HG03103 (cell line): ENCODE results near the gene RAB3IL1.

Experiments used
- ATAC-seq: cut with Tn5 transposase; IDR thresholded peaks from one replicate; pipeline ENCODE4 v1.9.1; 2021; ENCODE audit warnings: low read depth; ENCODE audit not compliant: unreplicated experiment

The RAB3IL1 gene

DNA sequence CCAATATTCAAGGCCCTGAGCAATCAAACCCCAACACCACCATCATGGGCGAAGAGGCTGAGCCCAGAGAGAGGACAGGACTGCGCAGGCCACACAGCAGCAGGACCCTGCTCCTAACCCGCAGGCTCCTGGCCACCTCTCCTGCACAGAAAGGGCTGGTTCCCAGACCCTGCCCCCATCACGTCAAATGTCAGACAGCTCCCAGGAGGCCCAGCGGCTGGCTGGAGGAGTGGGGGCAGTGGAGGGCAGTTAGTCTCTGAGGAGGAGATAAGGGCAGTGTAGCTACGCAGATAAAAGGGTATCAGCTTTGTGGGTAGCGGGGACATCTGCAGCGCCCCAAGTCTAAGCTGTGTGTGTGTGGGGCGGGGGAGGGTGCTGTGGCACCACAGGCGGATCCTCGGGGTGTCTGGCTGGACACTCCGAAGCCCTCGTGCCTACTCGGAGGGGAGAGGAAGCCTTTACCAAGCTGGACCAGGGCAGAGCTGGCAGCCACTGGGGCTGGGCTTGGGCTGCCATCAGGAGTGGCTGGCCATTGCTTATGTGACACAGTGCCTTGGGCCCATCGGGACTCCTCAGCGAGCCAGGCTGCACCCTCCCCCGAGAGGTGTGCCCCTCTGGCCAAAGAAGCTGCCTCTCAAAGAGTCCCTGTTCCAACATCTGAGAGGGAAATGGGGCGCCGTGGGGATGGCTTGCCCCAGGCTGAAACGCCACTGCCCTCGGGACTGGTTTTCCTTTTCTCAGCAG is 47.5 kb downstream of the RAB3IL1 start:
- ATAC-seq: no peak

DNA sequence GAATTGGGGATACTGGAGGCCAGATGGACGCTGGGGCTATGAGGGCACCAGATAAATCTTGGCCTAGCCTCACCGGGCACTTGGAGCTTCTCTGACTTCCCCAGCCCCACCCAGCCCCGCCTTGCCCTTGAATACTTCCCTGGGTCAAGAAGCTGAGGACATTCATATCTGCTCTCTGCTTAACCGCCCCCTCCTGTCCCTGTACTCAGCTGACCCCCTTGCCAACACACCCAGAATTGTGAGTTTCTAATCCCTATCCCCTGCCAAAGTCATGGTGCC is 48.0 kb downstream of the RAB3IL1 start:
- ATAC-seq: no peak

- ATAC-seq: no peak
Measured at GRCh38 chr11:61868571-61869428, 48.6 kb downstream of the RAB3IL1 start.

- no peak for ATAC-seq
Measured at GRCh38 chr11:61866958-61867343, 50.4 kb downstream of the RAB3IL1 start.

- ATAC-seq: no peak
Measured at GRCh38 chr11:61866231-61866957, 51.0 kb downstream of the RAB3IL1 start.

GRCh38 chr11:61864814-61865775 is 52.3 kb downstream of the RAB3IL1 start:
- no peak for ATAC-seq

DNA sequence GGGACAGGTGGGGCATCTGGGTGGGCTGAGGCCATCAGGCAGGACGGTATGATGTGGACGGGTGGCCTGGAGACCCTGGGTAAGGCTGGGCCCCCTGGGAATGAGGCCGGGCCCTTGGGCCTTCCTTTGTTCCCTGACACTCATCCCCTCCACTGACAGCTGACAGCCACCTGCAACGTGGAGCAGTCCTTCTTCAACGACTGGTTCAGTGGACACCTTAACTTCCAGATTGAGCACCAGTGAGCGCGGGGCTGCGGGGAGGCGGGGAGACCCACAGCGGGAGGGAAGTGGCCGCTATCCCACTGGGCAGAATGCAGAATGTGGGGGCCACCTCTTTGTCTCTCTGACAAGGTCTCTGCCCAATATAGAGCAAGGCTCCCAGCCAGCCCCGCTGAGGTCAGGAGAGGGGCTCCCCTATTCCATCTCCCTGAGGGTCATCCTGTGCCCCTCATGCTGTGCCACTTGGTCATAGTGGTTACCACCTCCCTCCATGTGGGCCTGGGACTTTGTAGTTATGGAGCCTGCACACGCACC is 53.8 kb downstream of the RAB3IL1 start:
- no peak for ATAC-seq

- no peak for ATAC-seq
Measured at GRCh38 chr11:61862714-61863547, 54.4 kb downstream of the RAB3IL1 start.

DNA sequence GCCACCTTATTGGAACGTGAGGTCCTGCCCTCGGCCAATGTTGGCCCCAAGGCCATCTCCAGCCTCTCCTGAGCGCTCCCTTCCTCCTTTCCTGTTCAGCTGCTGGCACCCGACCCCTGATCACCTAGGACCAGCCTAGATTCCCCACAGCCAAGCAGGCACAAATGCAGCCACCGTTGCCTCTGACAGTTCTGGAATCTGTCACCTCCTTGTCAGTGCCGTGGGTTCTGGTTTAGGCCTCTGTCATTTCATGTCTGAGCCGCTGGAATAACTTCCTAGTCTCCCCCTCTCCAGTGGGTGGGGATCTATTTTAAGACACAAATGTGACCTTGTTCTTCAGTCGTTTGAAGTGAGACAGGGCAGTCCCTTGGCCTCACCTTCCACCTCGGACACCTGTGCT is 55.7 kb downstream of the RAB3IL1 start:
- ATAC-seq: no peak

DNA sequence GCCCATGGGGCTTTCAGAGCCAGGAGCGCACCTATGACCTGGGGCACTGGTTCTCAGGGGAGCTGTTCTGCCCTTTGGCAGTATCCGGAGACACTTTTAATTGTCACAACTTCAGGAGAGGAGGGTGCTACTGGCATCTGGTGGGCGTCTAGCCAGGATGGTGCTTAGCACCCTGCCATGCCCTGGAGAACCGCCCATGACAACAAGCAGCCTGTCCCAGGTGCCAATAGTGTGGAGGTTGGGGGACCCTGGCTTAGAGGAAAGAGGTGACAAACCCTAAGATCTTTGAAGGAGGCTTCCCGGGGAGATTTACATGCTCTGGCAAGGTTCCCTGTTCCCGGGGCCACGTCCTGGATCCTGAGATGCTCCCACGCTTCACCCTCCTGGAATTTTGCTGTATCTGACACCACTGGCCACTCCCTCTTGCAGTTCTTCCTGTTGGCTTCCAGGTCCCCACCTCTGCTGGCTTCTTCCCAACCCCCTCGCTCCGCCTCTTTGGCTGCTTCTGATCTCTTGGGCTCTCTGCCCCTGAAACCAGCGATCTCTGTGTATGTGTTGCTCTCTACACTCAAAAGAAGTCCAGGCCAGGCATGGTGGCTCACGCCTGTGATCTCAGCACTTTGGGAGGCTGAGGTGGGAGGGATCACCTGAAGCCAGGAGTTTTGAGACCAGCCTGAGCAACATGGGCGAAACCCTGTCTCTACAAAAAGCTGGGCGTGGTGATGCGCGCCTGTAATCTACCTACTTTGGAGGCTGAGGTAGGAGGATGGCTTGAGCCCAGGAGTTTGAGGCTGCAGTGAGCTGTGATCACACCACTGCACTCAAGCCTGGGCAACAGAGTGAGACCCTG is 57.1 kb downstream of the RAB3IL1 start:
- no peak for ATAC-seq

DNA sequence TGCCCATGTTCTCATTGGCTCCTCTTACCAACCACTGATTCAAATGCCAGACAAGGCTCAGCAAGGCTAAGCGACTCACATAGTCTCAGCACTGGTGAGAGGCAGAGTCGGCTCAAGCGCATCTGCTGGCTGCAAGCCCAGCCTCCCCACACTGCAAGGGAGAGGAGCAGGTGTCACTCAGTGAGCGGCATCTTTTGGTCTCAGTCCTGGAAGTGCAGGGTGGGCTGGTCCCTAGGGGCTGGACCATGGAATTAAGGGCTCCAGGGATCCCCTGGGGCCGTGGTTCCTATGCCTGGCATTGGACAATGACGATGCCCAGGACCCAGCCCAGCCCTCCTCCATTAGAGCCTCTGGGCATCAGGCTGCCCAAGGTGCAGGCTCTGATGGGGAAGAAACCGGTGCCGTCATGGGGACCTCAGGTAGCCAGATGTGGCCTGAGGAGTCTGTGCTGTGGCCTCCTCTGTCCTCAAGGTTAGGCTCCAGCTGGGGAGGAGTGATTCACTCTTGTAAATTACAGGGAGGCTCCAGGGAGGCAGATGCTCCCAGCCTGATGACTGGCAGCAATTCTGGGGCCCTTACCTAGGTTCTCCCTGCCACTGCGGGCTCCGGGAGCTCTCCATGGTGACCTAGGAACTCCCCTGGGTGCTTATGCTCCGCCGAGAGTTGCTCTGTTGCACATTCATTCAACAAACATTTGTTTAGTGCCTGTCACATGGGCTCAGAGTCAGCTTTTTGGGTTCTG is 61.3 kb downstream of the RAB3IL1 start:
- no peak for ATAC-seq

DNA sequence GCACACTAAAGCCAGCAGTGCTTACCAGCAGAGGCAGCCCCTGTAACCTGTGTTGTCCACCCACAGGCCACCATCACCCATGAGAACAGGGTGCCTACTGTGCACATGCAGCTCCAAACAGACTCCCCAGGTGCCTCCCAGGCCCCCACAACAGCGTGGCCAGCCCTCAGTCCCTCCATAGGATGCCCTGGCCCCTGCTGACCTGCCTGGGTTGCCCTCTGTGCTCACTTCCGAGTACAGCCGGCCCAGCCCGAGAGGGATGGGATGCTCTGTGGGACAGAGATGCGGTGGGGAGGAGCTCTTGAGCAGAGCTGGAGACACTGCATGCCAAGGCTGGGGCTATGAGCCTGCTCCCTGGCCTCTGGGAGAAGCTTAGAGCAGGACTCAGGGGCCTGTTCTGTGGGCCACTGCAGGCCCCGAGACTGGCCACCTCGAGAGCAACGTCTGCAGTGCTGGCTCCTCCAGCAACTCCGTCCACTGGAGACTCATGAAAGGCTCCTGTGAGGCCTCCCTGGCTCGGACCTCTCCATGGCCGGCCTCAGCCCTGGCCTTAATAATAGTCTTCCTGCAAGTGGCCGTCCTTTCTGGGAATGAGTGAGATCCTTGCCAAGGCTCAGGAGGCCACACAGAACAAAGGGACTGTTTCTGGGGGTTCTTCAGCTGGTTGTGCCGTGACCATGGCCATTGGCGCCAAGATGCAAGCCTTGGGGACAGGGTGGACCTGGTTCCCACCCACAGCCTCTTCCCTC is 62.2 kb downstream of the RAB3IL1 start:
- ATAC-seq: no peak

GRCh38 chr11:61854206-61854895 is 63.0 kb downstream of the RAB3IL1 start:
- no peak for ATAC-seq

- ATAC-seq: no peak
Measured at GRCh38 chr11:61853698-61854169, 63.6 kb downstream of the RAB3IL1 start.

- no peak for ATAC-seq
Measured at GRCh38 chr11:61851900-61852295, 65.5 kb downstream of the RAB3IL1 start.
